ENCODE data around the gene DLK2.

The DLK2 gene

GRCh38 chr6:43451348-43451747, 4.0 kb downstream of the DLK2 start:
- no peak for DNase-seq (ENCODE audit: low read depth in 2 of 2)
- no peak for TF ChIP-seq CTCF (IDR thresholded peaks at IDR 0.05; ENCODE audit: low read depth, low read length)
- H3K4me3 ChIP-seq (replicated peaks in 1 of 2; ENCODE audit: low read depth in 2 of 2, low read length in 2 of 2): no peak overlapping the region

GRCh38 chr6:43450699-43451131, 4.6 kb downstream of the DLK2 start:
- TF ChIP-seq CTCF (IDR thresholded peaks at IDR 0.05; ENCODE audit: low read depth, low read length): no peak
- DNase-seq (ENCODE audit: low read depth in 2 of 2): no peak
- H3K4me3 ChIP-seq (replicated peaks in 1 of 2; ENCODE audit: low read depth in 2 of 2, low read length in 2 of 2): no peak overlapping the region

GRCh38 chr6:43448916-43449315, 6.4 kb downstream of the DLK2 start:
- no peak overlapping the region for H3K4me3 ChIP-seq (replicated peaks in 1 of 2; ENCODE audit: low read depth in 2 of 2, low read length in 2 of 2)
- no peak for TF ChIP-seq CTCF (IDR thresholded peaks at IDR 0.05; ENCODE audit: low read depth, low read length)

GRCh38 chr6:43447604-43448003, 7.7 kb downstream of the DLK2 start:
- no peak for TF ChIP-seq CTCF (IDR thresholded peaks at IDR 0.05; ENCODE audit: low read depth, low read length)
- DNase-seq (ENCODE audit: low read depth in 2 of 2): no peak
- no peak overlapping the region for H3K4me3 ChIP-seq (replicated peaks in 1 of 2; ENCODE audit: low read depth in 2 of 2, low read length in 2 of 2)

More at GRCh38 chr6:43448916-43449315, 6.4 kb downstream of the DLK2 start:
- no peak for DNase-seq (ENCODE audit: low read depth in 2 of 2)

GRCh38 chr6:43445576-43445975, 9.8 kb downstream of the DLK2 start:
- TF ChIP-seq CTCF (IDR thresholded peaks at IDR 0.05; ENCODE audit: low read depth, low read length): no peak
- no peak overlapping the region for H3K4me3 ChIP-seq (replicated peaks in 1 of 2; ENCODE audit: low read depth in 2 of 2, low read length in 2 of 2)

GRCh38 chr6:43444582-43444981, 10.8 kb downstream of the DLK2 start:
- TF ChIP-seq CTCF (IDR thresholded peaks at IDR 0.05; ENCODE audit: low read depth, low read length): no peak
- no peak for DNase-seq (ENCODE audit: low read depth in 2 of 2)
- H3K4me3 ChIP-seq (replicated peaks in 1 of 2; ENCODE audit: low read depth in 2 of 2, low read length in 2 of 2): no peak overlapping the region

More at GRCh38 chr6:43445576-43445975, 9.8 kb downstream of the DLK2 start:
- DNase-seq (ENCODE audit: low read depth in 2 of 2): no peak

- H3K4me3 ChIP-seq (replicated peaks in 1 of 2; ENCODE audit: low read depth in 2 of 2, low read length in 2 of 2): no peak overlapping the region
- no peak for DNase-seq (ENCODE audit: low read depth in 2 of 2)
- no peak for TF ChIP-seq CTCF (IDR thresholded peaks at IDR 0.05; ENCODE audit: low read depth, low read length)
Measured at GRCh38 chr6:43444036-43444435, 11.3 kb downstream of the DLK2 start.
